IPS-18a (cell line): ENCODE measurements around the gene GPR158.
"Not testable (repeated sequence)": the region's sequence is repeated elsewhere in the genome, so short reads cannot be mapped to it uniquely, and the experiment has no call there.

ENCODE experiments used
- H3K27ac ChIP-seq: one replicate; pipeline ENCODE4 v1.5.1; 2013; ENCODE audit warnings: low read length
- H3K27me3 ChIP-seq: one replicate; pipeline ENCODE4 v1.6.1; 2013; ENCODE audit warnings: mild to moderate bottlenecking, low read length; ENCODE audit not compliant: control insufficient read depth, insufficient read depth
- H3K36me3 ChIP-seq: one replicate; pipeline ENCODE4 v1.6.1; 2013; ENCODE audit warnings: low read depth, low read length; ENCODE audit not compliant: control insufficient read depth
- H3K4me1 ChIP-seq: one replicate; pipeline ENCODE4 v1.6.1; 2013; ENCODE audit warnings: low read depth, low read length; ENCODE audit not compliant: control insufficient read depth
- H3K4me3 ChIP-seq: one replicate; pipeline ENCODE4 v1.5.1; 2013; ENCODE audit warnings: low read length
- H3K9ac ChIP-seq: one replicate; pipeline ENCODE4 v1.6.1; 2013; ENCODE audit warnings: mild to moderate bottlenecking, low read length, moderate library complexity
- H3K9me3 ChIP-seq: one replicate; pipeline ENCODE4 v1.6.1; 2013; ENCODE audit warnings: low read depth, low read length; ENCODE audit not compliant: control insufficient read depth

Gene GPR158, protein sequence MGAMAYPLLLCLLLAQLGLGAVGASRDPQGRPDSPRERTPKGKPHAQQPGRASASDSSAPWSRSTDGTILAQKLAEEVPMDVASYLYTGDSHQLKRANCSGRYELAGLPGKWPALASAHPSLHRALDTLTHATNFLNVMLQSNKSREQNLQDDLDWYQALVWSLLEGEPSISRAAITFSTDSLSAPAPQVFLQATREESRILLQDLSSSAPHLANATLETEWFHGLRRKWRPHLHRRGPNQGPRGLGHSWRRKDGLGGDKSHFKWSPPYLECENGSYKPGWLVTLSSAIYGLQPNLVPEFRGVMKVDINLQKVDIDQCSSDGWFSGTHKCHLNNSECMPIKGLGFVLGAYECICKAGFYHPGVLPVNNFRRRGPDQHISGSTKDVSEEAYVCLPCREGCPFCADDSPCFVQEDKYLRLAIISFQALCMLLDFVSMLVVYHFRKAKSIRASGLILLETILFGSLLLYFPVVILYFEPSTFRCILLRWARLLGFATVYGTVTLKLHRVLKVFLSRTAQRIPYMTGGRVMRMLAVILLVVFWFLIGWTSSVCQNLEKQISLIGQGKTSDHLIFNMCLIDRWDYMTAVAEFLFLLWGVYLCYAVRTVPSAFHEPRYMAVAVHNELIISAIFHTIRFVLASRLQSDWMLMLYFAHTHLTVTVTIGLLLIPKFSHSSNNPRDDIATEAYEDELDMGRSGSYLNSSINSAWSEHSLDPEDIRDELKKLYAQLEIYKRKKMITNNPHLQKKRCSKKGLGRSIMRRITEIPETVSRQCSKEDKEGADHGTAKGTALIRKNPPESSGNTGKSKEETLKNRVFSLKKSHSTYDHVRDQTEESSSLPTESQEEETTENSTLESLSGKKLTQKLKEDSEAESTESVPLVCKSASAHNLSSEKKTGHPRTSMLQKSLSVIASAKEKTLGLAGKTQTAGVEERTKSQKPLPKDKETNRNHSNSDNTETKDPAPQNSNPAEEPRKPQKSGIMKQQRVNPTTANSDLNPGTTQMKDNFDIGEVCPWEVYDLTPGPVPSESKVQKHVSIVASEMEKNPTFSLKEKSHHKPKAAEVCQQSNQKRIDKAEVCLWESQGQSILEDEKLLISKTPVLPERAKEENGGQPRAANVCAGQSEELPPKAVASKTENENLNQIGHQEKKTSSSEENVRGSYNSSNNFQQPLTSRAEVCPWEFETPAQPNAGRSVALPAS (N-terminal part only)

DNA sequence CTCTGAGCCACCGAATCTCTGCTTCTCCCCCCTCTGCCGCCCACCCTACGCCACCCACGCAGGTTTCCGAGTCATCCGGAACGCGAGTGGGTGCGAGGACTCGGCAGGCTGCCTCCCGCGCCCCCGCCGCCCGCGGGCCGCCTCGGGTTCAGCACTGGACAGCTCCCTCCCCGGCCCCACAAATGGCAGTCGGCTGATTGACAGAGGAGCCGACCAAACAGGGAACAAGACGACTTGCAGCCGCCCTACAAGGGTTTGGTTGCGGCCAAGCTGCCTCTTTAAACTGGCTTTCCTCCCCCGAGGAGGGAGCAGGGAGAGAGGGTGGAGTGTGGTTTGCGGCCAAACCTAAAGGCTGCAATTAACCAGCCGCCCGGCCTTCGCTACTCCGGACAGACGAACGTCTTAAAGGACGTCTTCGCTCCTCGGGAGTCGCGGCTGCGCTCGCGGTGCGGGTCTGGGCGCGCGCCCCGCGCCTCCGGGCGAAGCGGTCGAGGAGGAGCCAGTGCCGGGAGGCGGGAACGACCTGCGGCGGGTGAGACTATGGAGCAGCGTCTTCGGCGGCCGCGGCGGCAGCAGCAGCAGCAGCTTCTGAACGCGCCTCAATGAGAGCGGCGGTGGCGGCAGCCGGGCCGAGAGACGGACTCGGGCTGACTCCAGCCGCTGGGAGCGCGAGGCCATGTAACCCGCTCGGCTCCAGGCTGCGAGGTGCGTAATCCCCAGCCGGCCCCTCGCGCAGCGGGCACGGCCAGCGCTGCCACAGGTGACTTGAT is at the start of gene GPR158:
Gene GPR158 (plus strand): TSS at position 541 of the 770 bp plus-strand sequence. CDS start 420 bp downstream, outside the sequence.
- Histone ChIP-seq H3K4me1 (peaks cover 8% of the 10 kb centered on the region), H3K27me3 (peaks cover 53% of the 10 kb centered on the region), H3K9ac (no peak within 1 kb of the TSS), H3K36me3 (no peaks in the 10 kb centered on the region), H3K4me3 (peak within 1 kb of the TSS; percentile 87), H3K9me3 (no peaks in the 10 kb centered on the region), H3K27ac (no peak within 1 kb of the TSS)

DNA sequence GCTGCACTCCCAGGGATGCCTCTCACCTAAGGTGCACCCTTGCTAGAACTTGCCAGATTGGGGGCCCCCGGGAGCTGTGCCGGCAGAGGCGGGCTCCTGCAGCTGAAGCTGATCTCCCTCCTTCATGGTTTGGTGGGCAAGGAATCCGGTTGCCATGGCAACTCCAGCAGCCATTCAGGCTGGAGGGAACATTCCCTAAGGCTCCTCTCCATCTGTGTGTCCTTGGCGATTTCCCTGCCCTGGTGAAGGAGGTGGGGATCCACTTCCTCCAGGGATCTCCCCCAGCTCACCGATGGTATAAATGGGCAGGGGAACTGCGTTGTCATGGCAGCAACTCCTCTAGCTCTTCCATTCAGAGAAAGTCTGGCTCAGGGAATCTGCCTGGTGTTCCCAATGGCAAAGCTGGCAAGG is 49.6 kb upstream of the GPR158 start:
- H3K4me3 ChIP-seq = no peak overlapping the region
- H3K27me3 ChIP-seq = no peaks in the 10 kb centered on the region
- H3K9me3 ChIP-seq = no peaks in the 10 kb centered on the region
- no peak overlapping the region for H3K9ac ChIP-seq
- peaks cover 7% of the 10 kb centered on the region for H3K4me1 ChIP-seq
- no peaks in the 10 kb centered on the region for H3K36me3 ChIP-seq
- no peak overlapping the region for H3K27ac ChIP-seq

- no peaks in the 10 kb centered on the region for H3K36me3 ChIP-seq
- H3K9ac ChIP-seq = no peak overlapping the region
- H3K4me1 ChIP-seq = peaks cover 7% of the 10 kb centered on the region
- H3K4me3 ChIP-seq = no peak overlapping the region
- no peaks in the 10 kb centered on the region for H3K27me3 ChIP-seq
- no peaks in the 10 kb centered on the region for H3K9me3 ChIP-seq
- no peak overlapping the region for H3K27ac ChIP-seq
These were observed 45.2 kb upstream of the GPR158 start for GRCh38 chr10:25129592-25129991.

DNA sequence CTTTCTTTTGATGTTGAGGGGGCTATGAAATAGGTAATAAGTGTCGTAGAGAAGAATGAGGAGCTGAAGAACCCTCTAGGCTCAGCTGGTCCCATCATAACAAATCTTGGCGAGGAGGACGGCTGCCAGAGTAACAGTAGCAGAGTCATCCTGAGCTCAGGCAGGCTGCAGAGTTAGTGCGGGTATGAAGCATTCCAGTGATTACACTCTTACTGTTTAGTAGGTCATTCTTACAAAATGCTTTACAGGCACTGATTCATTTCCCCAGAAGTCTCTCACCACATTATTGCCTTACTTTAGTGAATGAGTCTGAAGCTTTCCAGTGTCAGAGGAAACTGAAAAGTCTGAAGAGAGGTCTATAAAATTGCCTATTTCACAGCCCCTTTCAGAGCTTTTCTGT is 43.9 kb upstream of the GPR158 start:
- no peak overlapping the region for H3K4me3 ChIP-seq
- H3K27me3 ChIP-seq = no peaks in the 10 kb centered on the region
- no peak overlapping the region for H3K9ac ChIP-seq
- no peaks in the 10 kb centered on the region for H3K9me3 ChIP-seq
- H3K27ac ChIP-seq = no peak overlapping the region
- no peaks in the 10 kb centered on the region for H3K4me1 ChIP-seq
- H3K36me3 ChIP-seq = no peaks in the 10 kb centered on the region

- Histone ChIP-seq H3K4me1 (no peaks in the 10 kb centered on the region), H3K27me3 (no peaks in the 10 kb centered on the region), H3K27ac (no peak overlapping the region), H3K36me3 (no peaks in the 10 kb centered on the region), H3K9ac (no peak overlapping the region), H3K4me3 (no peak overlapping the region), H3K9me3 (no peaks in the 10 kb centered on the region)
These were observed 32.5 kb upstream of the GPR158 start for GRCh38 chr10:25142116-25142864.

DNA sequence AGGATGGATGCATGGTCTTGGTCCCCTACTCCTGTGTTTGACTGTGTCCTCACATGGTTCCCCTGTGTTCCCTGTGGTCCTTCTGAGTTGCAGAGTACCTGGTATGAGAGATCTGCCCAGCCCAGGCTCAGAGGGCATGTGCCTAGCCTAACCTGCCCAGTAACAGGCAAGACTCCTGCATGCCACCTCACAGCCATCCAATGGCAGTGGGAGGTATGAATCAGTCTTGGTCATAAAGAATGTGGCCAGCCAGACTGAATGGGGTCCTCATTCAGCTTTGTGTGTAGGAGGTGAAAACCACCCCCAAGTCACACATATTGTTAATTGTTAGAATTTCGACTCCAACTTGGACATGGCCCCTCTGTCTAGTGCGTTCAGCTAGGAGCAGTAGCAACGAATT is 17.2 kb upstream of the GPR158 start:
- no peak overlapping the region for H3K9ac ChIP-seq
- H3K36me3 ChIP-seq = no peaks in the 10 kb centered on the region
- no peaks in the 10 kb centered on the region for H3K27me3 ChIP-seq
- no peaks in the 10 kb centered on the region for H3K9me3 ChIP-seq
- no peaks in the 10 kb centered on the region for H3K4me1 ChIP-seq
- H3K27ac ChIP-seq = no peak overlapping the region
- H3K4me3 ChIP-seq = no peak overlapping the region

DNA sequence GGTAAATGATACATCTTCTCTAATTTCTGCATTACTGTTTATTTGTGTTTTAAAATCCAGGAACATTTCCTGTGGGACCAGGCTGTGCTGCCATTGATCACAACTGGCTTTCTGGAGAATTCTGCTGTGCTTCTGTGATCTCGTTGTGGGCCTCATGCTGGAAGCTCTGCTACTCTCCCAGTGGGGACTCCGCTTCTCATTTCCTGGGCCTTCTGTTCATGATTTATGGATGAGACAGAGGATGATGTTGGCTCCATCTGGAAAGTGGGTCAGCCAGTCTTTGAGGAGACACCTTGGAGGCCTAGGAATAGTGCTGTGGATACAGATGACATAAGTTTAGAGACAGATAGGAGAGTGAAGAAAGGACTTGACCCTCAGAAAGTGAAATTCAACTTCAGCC is 15.2 kb upstream of the GPR158 start:
- Histone ChIP-seq H3K4me3 (no peak overlapping the region), H3K27ac (no peak overlapping the region), H3K9me3 (no peaks in the 10 kb centered on the region), H3K27me3 (no peaks in the 10 kb centered on the region), H3K9ac (no peak overlapping the region), H3K4me1 (no peaks in the 10 kb centered on the region), H3K36me3 (no peaks in the 10 kb centered on the region)

DNA sequence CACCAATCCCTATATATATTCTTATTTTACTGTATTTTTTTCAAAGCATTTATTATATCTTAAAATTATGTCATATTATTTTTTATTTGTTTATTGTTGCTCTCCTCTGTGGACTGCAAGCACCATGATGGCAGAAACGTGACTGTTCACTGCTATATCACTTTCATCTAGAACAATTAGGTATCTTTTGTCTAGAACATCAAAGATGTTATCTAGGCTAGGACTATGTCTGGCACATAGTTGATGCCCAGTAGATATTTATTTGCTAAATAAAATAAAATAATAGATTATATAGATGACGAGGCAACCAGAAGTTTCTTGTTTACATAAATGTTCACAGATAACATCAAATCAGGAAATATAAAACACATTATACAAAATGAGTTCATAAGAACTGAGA is 12.4 kb upstream of the GPR158 start:
- no peaks in the 10 kb centered on the region for H3K4me1 ChIP-seq
- H3K9ac ChIP-seq = no peak overlapping the region
- H3K4me3 ChIP-seq = no peak overlapping the region
- no peaks in the 10 kb centered on the region for H3K36me3 ChIP-seq
- H3K9me3 ChIP-seq = no peaks in the 10 kb centered on the region
- H3K27ac ChIP-seq = no peak overlapping the region
- no peaks in the 10 kb centered on the region for H3K27me3 ChIP-seq

DNA sequence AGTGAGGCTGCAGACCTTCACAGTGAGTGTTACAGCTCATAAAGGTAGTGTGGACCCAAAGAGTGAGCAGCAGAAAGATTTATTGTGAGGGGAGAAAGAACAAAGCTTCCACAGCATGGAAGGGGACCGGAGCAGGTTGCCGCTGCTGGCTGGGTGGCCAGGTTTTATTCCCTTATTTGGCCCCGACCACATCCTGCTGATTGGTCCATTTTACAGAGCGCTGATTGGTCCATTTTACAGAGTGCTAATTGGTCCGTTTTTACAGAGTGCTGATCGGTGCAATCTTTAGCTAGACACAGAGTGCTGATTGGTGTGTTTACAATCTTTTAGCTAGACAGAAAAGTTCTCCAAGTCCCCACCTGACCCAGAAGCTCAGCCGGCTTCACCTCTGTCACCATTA is 11.3 kb upstream of the GPR158 start:
- not testable (repeated sequence) for H3K36me3 ChIP-seq, H3K27ac ChIP-seq, H3K4me3 ChIP-seq, H3K9ac ChIP-seq, H3K9me3 ChIP-seq, H3K4me1 ChIP-seq, H3K27me3 ChIP-seq

GRCh38 chr10:25169740-25170139 is 5.1 kb upstream of the GPR158 start:
- Histone ChIP-seq H3K9me3 (no peaks in the 10 kb centered on the region), H3K36me3 (no peaks in the 10 kb centered on the region), H3K27ac (no peak overlapping the region), H3K4me1 (peaks cover 2% of the 10 kb centered on the region), H3K4me3 (no peak overlapping the region), H3K9ac (no peak overlapping the region), H3K27me3 (peaks cover 17% of the 10 kb centered on the region)
